NK-92 treated with Interleukin-12 subunit alpha and Interleukin-12 subunit beta, amount 100 ng/mL, for 24 hours (cell line): Measurements from ENCODE around the gene PSMD1.

Experiments
- DNase-seq: peaks from one replicate; lab custom pipeline; 2025; lab: John Stamatoyannopoulos, UW

Gene PSMD1

GRCh38 chr2:231036131-231036530, 20.5 kb upstream of the PSMD1 start:
- DNase-seq, result no peak

- no peak for DNase-seq
Observed at GRCh38 chr2:231036578-231037106, 20.0 kb upstream of the PSMD1 start.

GRCh38 chr2:231037202-231037730, 19.4 kb upstream of the PSMD1 start, which contains the start of gene C2orf72:
C2orf72 (plus strand) TSS chr2:231037523; CDS start chr2:231037566, 43 bp downstream.
- no peak for DNase-seq

GRCh38 chr2:231037731-231038482, 18.8 kb upstream of the PSMD1 start:
- DNase-seq, result no peak

- DNase-seq, result no peak
Observed at GRCh38 chr2:231038483-231039293, 18.0 kb upstream of the PSMD1 start.

- DNase-seq, result no peak
Observed at GRCh38 chr2:231039294-231039664, 17.4 kb upstream of the PSMD1 start.

- no peak for DNase-seq
Observed at GRCh38 chr2:231039821-231040364, 16.8 kb upstream of the PSMD1 start.

- no peak for DNase-seq
Observed at GRCh38 chr2:231041061-231041689, 15.5 kb upstream of the PSMD1 start.

GRCh38 chr2:231043796-231044195, 12.9 kb upstream of the PSMD1 start:
- DNase-seq, result no peak

GRCh38 chr2:231046916-231047273, 9.8 kb upstream of the PSMD1 start:
- DNase-seq, result no peak

- no peak for DNase-seq
Observed at GRCh38 chr2:231047274-231047922, 9.3 kb upstream of the PSMD1 start.

GRCh38 chr2:231047923-231048915, 8.4 kb upstream of the PSMD1 start:
- DNase-seq, result no peak

- DNase-seq, result no peak
Observed at GRCh38 chr2:231049286-231050017, 7.2 kb upstream of the PSMD1 start.

GRCh38 chr2:231050018-231050901, 6.4 kb upstream of the PSMD1 start:
- DNase-seq, result peak; percentile 83

- no peak for DNase-seq
Observed at GRCh38 chr2:231051116-231051515, 5.6 kb upstream of the PSMD1 start.

- no peak for DNase-seq
Observed at GRCh38 chr2:231052494-231053451, 3.9 kb upstream of the PSMD1 start.

GRCh38 chr2:231053846-231054245, 2.8 kb upstream of the PSMD1 start:
- DNase-seq, result no peak
